Trophoblast cell (in vitro differentiated cells and primary cell): Measurements from ENCODE around the gene CDX1.
A peak's percentile ranks its signal among the peaks of the same experiment; 100 is the strongest.

Experiments used
- DNase-seq, 2 donors: peaks; one replicate each; pipeline ENCODE4 v3.0.0-alpha.2; 2016
- H2AFZ ChIP-seq: 2 replicates; pipeline ENCODE4 v1.6.1; 2013; ENCODE audit warnings: low read length, moderate library complexity, mild to moderate bottlenecking; ENCODE audit not compliant: insufficient read depth, poor library complexity
- H2AK5ac ChIP-seq: 2 replicates; pipeline ENCODE4 v1.6.1; 2013; ENCODE audit warnings: mild to moderate bottlenecking, low read length
- H2BK120ac ChIP-seq: 2 replicates; pipeline ENCODE4 v1.6.1; 2013; ENCODE audit warnings: low read length, mild to moderate bottlenecking, moderate library complexity; ENCODE audit not compliant: insufficient read depth, poor library complexity
- H2BK12ac ChIP-seq: 2 replicates; pipeline ENCODE4 v1.6.1; 2013; ENCODE audit warnings: mild to moderate bottlenecking, low read length, moderate library complexity
- H2BK5ac ChIP-seq: 2 replicates; pipeline ENCODE4 v1.6.1; 2013; ENCODE audit warnings: low read length, low read depth, moderate library complexity, mild to moderate bottlenecking; ENCODE audit not compliant: poor library complexity
- H3K14ac ChIP-seq: 2 replicates; pipeline ENCODE4 v1.6.1; 2013; ENCODE audit warnings: mild to moderate bottlenecking, low read length
- H3K18ac ChIP-seq: 2 replicates; pipeline ENCODE4 v1.6.1; 2013; ENCODE audit warnings: mild to moderate bottlenecking, low read length
- H3K23ac ChIP-seq: 2 replicates; pipeline ENCODE4 v1.6.1; 2013; ENCODE audit warnings: low read length
- H3K27ac ChIP-seq: 2 replicates; pipeline ENCODE4 v1.5.1; 2013; ENCODE audit warnings: low read depth, mild to moderate bottlenecking, inconsistent platforms, low read length, moderate library complexity
- H3K27me3 ChIP-seq: 2 replicates; pipeline ENCODE4 v1.6.1; 2013; ENCODE audit warnings: inconsistent platforms, mild to moderate bottlenecking, low read length, moderate library complexity; ENCODE audit not compliant: insufficient read depth
- H3K36me3 ChIP-seq, 2 experiments: 1 replicate in 1 of 2; 2 replicates in 1 of 2; pipeline ENCODE4 v1.6.1; 2013; ENCODE audit warnings: low read length in 2 of 2, mild to moderate bottlenecking in 2 of 2, moderate library complexity in 1 of 2; ENCODE audit not compliant: insufficient read depth in 2 of 2, control insufficient read depth in 1 of 2
- H3K4ac ChIP-seq: 2 replicates; pipeline ENCODE4 v1.6.1; 2013; ENCODE audit warnings: low read depth, mild to moderate bottlenecking, low read length, moderate library complexity
- H3K4me1 ChIP-seq, 2 experiments: 1 replicate in 1 of 2; 2 replicates in 1 of 2; pipeline ENCODE4 v1.6.1; 2013; ENCODE audit warnings: low read length in 2 of 2, mild to moderate bottlenecking in 2 of 2, moderate library complexity in 1 of 2; ENCODE audit not compliant: insufficient read depth in 2 of 2, control insufficient read depth in 1 of 2
- H3K4me2 ChIP-seq: 2 replicates; pipeline ENCODE4 v1.6.1; 2013; ENCODE audit warnings: inconsistent platforms, mild to moderate bottlenecking, low read length, moderate library complexity
- H3K4me3 ChIP-seq: 2 replicates; pipeline ENCODE4 v1.5.1; 2013; ENCODE audit warnings: mild to moderate bottlenecking, low read depth, low read length, inconsistent platforms
- H3K79me1 ChIP-seq: one replicate; pipeline ENCODE4 v1.6.1; 2013; ENCODE audit warnings: low read length
- H3K79me2 ChIP-seq: 2 replicates; pipeline ENCODE4 v1.6.1; 2013; ENCODE audit warnings: low read length, mild to moderate bottlenecking; ENCODE audit not compliant: control insufficient read depth, insufficient read depth, poor library complexity
- H3K9ac ChIP-seq: 2 replicates; pipeline ENCODE4 v1.6.1; 2013; ENCODE audit warnings: mild to moderate bottlenecking, low read length
- H3K9me3 ChIP-seq: 2 replicates; pipeline ENCODE4 v1.6.1; 2013; ENCODE audit warnings: low read depth, mild to moderate bottlenecking, control low read depth, inconsistent platforms, low read length; ENCODE audit not compliant: insufficient read depth
- H4K12ac ChIP-seq: 2 replicates; pipeline ENCODE4 v1.6.1; 2013; ENCODE audit warnings: low read depth, mild to moderate bottlenecking, low read length, moderate library complexity
- H4K8ac ChIP-seq: 2 replicates; pipeline ENCODE4 v1.6.1; 2013; ENCODE audit warnings: low read depth, mild to moderate bottlenecking, low read length, moderate library complexity
- H4K91ac ChIP-seq: one replicate; pipeline ENCODE4 v1.6.1; 2013; ENCODE audit warnings: low read depth, mild to moderate bottlenecking, low read length, moderate library complexity
- WGBS: extraction: QIAGEN DNeasy Blood & Tissue Kit; methylation state at CpG from one replicate; pipeline ENCODE4 v1.1.7; 2013; ENCODE audit warnings: missing lambda C conversion rate; ENCODE audit not compliant: insufficient read length, insufficient coverage; ENCODE audit errors: extremely low coverage; 5-methylcytosine and 5-hydroxymethylcytosine counted together

The CDX1 gene

DNA sequence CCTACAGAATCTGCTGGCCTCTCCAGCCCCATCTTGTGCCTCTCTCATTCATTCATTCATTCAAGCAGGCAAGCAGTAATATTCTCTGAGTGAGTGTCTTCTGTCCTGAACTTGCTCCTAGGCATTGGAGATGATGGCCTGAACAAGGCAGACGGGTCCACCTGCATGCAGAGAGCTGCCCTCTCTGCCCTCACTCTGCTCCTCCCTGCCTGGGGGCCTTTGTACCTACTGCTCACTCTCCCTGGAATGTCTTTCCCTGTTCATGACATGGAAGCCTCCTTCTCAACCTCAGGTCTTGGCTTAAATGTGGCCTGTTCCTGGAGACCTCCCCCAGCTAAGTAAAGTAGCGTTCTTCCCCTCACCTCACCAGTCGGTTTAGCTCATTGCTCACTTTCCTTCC is 6.6 kb downstream of the CDX1 start:
- no CpG with 5 or more reads among the region's 3 CpGs for WGBS
- H2BK5ac ChIP-seq, result no peak overlapping the region

DNA sequence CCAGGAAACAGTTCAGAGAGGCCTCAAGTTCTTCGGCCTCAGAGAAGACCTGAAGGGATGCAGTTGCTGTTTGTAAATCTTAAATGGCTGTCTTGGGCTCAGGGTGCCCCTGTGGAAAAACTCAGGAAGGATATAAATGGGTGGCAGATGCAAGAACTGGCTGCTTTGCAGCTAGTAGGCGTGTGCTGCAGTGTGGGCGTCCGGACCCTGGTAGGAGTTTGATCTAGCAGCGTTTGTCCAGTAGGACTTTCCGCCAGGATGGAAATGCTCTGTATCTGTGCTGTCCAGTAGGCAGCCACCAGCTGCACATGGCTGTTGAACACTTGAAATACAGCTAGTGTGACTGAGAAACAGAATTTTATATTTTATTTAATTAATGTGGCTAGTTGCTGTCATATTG is 7.7 kb downstream of the CDX1 start:
- H4K91ac ChIP-seq, result no peak overlapping the region
- H2BK5ac ChIP-seq, result no peak overlapping the region
- H3K4me1 ChIP-seq, result peaks cover 0 to 2% of the 10 kb centered on the region in 2 experiments
- DNase-seq, result no peak
- H3K27me3 ChIP-seq, result peaks cover 4% of the 10 kb centered on the region
- no peaks in the 10 kb centered on the region for H3K9me3 ChIP-seq
- H3K79me1 ChIP-seq, result peaks cover 4% of the 10 kb centered on the region
- H4K12ac ChIP-seq, result no peak overlapping the region
- no peak overlapping the region for H3K4ac ChIP-seq
- H3K27ac ChIP-seq, result no peak overlapping the region
- H4K8ac ChIP-seq, result no peak overlapping the region
- H2AFZ ChIP-seq, result no peak overlapping the region
- H3K18ac ChIP-seq, result no peak overlapping the region
- H3K4me3 ChIP-seq, result no peak overlapping the region
- no peaks in the 10 kb centered on the region for H3K79me2 ChIP-seq
- no peak overlapping the region for H2BK12ac ChIP-seq
- H2BK120ac ChIP-seq, result no peak overlapping the region
- no peak overlapping the region for H3K14ac ChIP-seq
- H3K36me3 ChIP-seq, result no peaks in the 10 kb centered on the region
- no peak overlapping the region for H3K9ac ChIP-seq
- no peak overlapping the region for H3K23ac ChIP-seq
- H2AK5ac ChIP-seq, result no peak overlapping the region
- no peak overlapping the region for H3K4me2 ChIP-seq
- no CpG with 5 or more reads among the region's 6 CpGs for WGBS

More for the DNA sequence above, 6.6 kb downstream of the CDX1 start:
- Histone ChIP-seq H3K4me2 (no peak overlapping the region), H3K9ac (no peak overlapping the region), H3K36me3 (no peaks in the 10 kb centered on the region), H3K4ac (no peak overlapping the region), H3K14ac (no peak overlapping the region), H2AK5ac (no peak overlapping the region), H4K8ac (no peak overlapping the region), H3K18ac (no peak overlapping the region), H2AFZ (no peak overlapping the region), H3K9me3 (no peaks in the 10 kb centered on the region), H4K12ac (no peak overlapping the region), H2BK12ac (no peak overlapping the region), H3K23ac (no peak overlapping the region), H2BK120ac (no peak overlapping the region), H3K27ac (no peak overlapping the region), H3K79me1 (peaks cover 4% of the 10 kb centered on the region), H3K79me2 (no peaks in the 10 kb centered on the region), H4K91ac (no peak overlapping the region), H3K4me1 (peaks cover 0 to 2% of the 10 kb centered on the region in 2 experiments), H3K27me3 (peaks cover 4% of the 10 kb centered on the region), H3K4me3 (no peak overlapping the region)
- DNase-seq, result peak; percentile 78 to 79

DNA sequence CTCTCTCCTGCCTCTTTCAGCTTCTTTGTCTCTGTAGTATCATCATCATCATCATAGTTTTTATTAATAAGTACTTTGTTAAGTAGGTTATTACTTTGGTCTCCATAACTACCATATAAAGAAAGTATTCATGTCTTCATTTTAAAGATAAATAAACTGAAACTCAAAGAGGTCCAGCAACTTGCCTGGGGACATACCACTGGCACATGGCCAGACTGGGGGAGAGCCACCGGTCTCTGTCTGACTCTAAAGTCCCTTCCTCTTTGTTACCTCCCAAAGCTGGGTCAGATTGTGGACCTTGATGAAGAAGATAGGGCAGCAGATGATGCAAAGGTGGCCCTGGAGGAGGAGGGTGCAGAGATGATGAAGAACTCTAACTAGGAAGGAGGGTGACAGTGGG is 8.5 kb downstream of the CDX1 start:
- Histone ChIP-seq H3K27ac (no peak overlapping the region), H3K4ac (no peak overlapping the region), H3K14ac (no peak overlapping the region), H2BK120ac (no peak overlapping the region), H4K12ac (no peak overlapping the region), H2BK12ac (peak overlapping the region; percentile 33), H3K23ac (no peak overlapping the region), H3K27me3 (peaks cover 2% of the 10 kb centered on the region), H3K4me2 (no peak overlapping the region), H3K4me3 (no peak overlapping the region), H2BK5ac (no peak overlapping the region), H3K79me2 (no peaks in the 10 kb centered on the region), H2AK5ac (no peak overlapping the region), H2AFZ (no peak overlapping the region), H3K79me1 (peaks cover 4% of the 10 kb centered on the region), H4K8ac (no peak overlapping the region), H3K36me3 (no peaks in the 10 kb centered on the region), H3K4me1 (peaks cover 0 to 2% of the 10 kb centered on the region in 2 experiments), H4K91ac (no peak overlapping the region), H3K9ac (no peak overlapping the region), H3K9me3 (no peaks in the 10 kb centered on the region), H3K18ac (no peak overlapping the region)
- no peak for DNase-seq
- WGBS, result no CpG with 5 or more reads among the region's 1 CpG

- no peaks in the 10 kb centered on the region for H3K79me2 ChIP-seq
- H3K4me1 ChIP-seq, result peaks cover 0 to 2% of the 10 kb centered on the region in 2 experiments
- no peak overlapping the region for H3K18ac ChIP-seq
- no peak overlapping the region for H3K14ac ChIP-seq
- no peaks in the 10 kb centered on the region for H3K9me3 ChIP-seq
- H4K12ac ChIP-seq, result no peak overlapping the region
- no peak overlapping the region for H4K91ac ChIP-seq
- peak; percentile 15 to 47 for DNase-seq
- H2AFZ ChIP-seq, result no peak overlapping the region
- no peak overlapping the region for H3K4ac ChIP-seq
- no peak overlapping the region for H3K4me2 ChIP-seq
- H3K9ac ChIP-seq, result no peak overlapping the region
- no peak overlapping the region for H2AK5ac ChIP-seq
- no peak overlapping the region for H2BK120ac ChIP-seq
- peaks cover 4% of the 10 kb centered on the region for H3K79me1 ChIP-seq
- no peak overlapping the region for H3K23ac ChIP-seq
- no peak overlapping the region for H3K27ac ChIP-seq
- peak overlapping the region; percentile 33 for H2BK12ac ChIP-seq
- H3K4me3 ChIP-seq, result no peak overlapping the region
- no CpG with 5 or more reads among the region's 5 CpGs for WGBS
- H4K8ac ChIP-seq, result no peak overlapping the region
- no peak overlapping the region for H2BK5ac ChIP-seq
- no peaks in the 10 kb centered on the region for H3K36me3 ChIP-seq
- no peaks in the 10 kb centered on the region for H3K27me3 ChIP-seq
Measured at GRCh38 chr5:150175536-150175935, 9.0 kb downstream of the CDX1 start.
